Measurements from ENCODE around the gene UNC13C.

- TF ChIP-seq CTCF (IDR thresholded peaks at IDR 0.05; ENCODE audit: insufficient read depth, low read length) (no peak), REST (IDR thresholded peaks at IDR 0.05; ENCODE audit: insufficient replicate concordance, low read depth) (no peak), GABPA (IDR thresholded peaks at IDR 0.05; ENCODE audit: low read depth) (no peak), POLR2AphosphoS5 (IDR thresholded peaks at IDR 0.05; ENCODE audit: low read depth) (no peak), SPI1 (IDR thresholded peaks at IDR 0.05; ENCODE audit: borderline replicate concordance, low read depth) (no peak)
These were observed 153.2 kb downstream of the UNC13C start for GRCh38 chr15:54131410-54131809.
